Activated effector memory CD4-positive, alpha-beta T cell treated with anti-CD3 and anti-CD28 coated beads, Interleukin-2, amount 50 U/mL, for 16 hours (primary cell): ENCODE measurements around the gene CYB5R4.

Experiments
- DNase-seq: peaks from one replicate; pipeline ENCODE4 v3.0.0-alpha.2; 2020

The CYB5R4 gene

GRCh38 chr6:83998021-83998584 is 138.6 kb downstream of the CYB5R4 start:
- DNase-seq, result no peak

DNA sequence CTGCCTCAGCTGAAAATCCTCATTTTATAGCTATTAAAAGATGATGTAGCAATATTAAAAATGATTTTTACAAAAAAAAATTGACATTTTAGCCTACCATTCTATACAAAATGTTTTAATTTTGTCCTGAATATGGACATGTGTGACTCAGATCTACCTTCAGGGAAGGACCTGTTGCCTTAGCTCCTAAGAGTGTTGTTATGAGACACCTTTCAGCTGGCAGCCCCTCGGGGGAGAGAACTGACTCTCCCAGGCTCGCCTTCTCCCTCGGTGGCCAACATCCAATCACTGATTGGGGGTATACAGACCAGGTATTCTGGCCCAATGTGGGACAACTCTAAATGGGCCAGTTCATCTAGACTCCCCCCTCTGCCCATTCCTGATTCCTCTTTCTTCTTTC is 141.6 kb downstream of the CYB5R4 start:
- DNase-seq, result no peak

DNA sequence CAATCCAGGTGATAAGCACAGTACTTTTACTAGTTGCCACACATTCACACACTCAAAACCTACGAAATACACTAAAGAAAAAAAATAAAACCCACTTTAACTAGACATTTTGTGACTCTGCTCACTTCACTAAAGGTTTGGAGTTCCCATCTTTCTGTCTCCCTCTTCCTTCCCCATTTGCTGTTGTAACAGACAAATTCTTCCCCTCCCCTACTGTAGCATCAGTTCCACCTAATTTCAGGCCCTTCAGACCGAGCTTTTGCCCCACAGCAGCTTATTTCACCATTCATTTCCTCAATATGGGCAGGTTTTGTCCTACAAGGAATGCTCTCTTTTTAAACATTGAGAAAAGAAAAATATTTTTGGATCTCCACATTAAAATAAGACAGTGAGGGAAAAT is 142.7 kb downstream of the CYB5R4 start:
- no peak for DNase-seq

GRCh38 chr6:84003131-84003530 is 143.6 kb downstream of the CYB5R4 start:
- no peak for DNase-seq

DNA sequence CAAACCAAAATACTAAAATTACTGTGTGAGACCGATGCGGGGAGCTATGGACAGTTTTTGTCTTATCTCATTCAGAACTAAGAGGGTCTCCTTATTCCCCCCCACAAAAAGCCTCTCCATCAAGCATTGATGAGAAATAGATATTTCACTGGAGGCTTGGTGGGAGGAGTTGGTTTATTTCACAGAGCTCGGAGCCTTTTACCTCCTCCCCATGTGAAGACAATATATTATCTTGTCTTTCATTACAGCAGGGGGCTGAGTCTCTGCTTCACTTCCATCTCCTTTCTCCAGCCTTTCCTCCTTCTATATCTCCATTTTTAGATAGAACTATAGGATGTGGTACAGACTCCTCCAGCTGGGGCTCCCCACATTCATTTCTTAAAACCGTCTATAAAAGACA is 144.2 kb downstream of the CYB5R4 start:
- no peak for DNase-seq

GRCh38 chr6:84007871-84008270 is 148.4 kb downstream of the CYB5R4 start:
- no peak for DNase-seq

DNA sequence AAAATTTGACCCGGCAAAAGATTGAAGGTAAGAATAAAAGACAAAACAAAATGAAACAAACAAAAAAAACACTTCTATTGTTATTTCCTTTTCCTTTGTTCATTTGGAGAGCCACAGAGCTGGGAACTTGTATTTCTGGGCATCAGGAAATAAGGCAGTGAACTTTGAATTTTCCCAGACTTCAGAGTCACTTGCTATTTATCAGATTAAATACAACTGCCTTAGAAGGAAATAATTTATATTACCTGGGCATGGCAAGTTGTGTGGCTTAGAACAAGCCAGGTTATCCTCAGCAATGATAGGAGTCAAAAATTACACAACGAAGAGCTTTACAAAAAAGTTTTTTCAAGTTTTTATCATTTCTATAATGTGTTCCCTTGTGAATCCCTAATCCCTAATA is 153.9 kb downstream of the CYB5R4 start:
- DNase-seq, result no peak

GRCh38 chr6:84013931-84014330 is 154.4 kb downstream of the CYB5R4 start:
- DNase-seq, result no peak

DNA sequence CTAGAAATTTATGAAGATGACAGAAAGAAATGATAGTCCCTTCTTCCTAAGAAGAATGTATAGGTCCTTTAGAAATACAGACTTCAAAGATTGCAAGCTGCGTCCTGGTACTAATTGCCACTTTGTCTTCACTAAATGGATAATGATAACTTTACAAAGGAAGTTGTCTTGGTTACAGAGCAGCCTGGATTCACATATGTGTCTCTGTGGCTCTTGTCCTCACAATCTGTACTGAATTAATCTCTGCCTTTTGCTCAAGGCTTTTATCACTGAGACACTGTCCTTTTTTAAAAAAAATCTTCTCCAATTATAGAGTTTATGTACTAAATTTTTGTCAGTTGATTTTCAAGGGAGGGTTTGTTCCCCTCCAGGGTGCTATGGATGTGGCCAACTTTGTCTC is 156.5 kb downstream of the CYB5R4 start:
- no peak for DNase-seq
